GM12873 (cell line): ENCODE measurements around the gene FNBP1.

Experiments used
- TF ChIP-seq, protein P1 (sequence below): IDR thresholded peaks from 2 replicates; pipeline ENCODE4 v1.5.1; 2012; ENCODE audit warnings: low read depth, mild to moderate bottlenecking, moderate library complexity, low read length, control low read depth; ENCODE audit not compliant: insufficient read depth; ENCODE audit errors: missing control alignments

FNBP1 gene

DNA sequence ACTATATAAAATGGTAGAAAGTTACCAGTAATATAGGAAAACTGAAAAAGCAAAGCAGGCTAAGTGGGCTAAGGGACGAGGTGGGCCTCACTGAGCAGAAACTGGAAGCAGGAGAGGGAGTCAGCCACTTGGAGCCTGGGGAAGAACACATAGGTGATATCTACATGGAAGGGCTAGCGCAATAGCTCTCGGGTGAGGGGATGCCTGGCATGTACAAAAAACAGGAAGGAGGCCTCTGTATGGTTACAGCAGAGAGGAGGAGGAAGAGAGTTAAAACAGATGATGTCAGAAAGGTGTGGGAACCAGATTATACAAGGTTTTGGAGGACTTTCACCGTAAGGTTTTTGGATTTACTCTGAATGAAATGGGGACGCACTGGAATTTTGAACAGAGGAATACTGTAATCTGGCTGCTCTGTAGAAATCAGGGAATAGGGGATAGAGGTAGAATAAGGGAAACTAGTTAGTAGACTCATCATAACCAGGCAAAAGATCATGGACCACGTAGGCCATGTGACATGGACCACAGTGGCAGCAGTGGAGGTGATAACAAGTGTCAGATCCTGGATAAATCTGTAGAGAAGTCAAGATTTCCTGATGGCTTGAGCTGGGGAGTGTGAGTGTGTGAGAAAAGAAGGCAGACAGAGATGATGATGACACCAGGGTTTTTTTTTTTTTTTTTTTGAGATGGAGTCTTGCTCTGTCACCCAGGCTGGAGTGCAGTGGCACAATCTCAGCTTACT is 52.5 kb downstream of the FNBP1 start:
- TF ChIP-seq, protein P1, sequence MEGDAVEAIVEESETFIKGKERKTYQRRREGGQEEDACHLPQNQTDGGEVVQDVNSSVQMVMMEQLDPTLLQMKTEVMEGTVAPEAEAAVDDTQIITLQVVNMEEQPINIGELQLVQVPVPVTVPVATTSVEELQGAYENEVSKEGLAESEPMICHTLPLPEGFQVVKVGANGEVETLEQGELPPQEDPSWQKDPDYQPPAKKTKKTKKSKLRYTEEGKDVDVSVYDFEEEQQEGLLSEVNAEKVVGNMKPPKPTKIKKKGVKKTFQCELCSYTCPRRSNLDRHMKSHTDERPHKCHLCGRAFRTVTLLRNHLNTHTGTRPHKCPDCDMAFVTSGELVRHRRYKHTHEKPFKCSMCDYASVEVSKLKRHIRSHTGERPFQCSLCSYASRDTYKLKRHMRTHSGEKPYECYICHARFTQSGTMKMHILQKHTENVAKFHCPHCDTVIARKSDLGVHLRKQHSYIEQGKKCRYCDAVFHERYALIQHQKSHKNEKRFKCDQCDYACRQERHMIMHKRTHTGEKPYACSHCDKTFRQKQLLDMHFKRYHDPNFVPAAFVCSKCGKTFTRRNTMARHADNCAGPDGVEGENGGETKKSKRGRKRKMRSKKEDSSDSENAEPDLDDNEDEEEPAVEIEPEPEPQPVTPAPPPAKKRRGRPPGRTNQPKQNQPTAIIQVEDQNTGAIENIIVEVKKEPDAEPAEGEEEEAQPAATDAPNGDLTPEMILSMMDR: no peak

DNA sequence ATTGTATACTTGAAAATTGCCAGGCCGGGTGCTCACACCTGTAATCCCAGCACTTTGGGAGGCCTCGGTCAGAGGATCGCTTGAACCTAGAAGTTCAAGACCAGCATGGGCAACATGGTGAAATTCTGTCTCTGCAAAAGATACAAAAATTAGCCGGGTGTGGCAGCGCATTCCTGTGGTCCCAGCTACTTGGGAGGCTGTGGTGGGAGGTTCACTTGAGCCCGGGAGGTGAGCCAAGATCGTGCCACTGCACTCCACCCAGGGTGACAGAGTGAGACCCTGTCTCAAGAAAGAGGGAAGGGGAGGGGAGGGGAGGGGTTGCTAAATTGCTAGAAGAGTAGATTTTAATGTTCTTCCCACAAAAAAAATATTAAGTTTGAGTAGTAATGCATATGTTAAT is 53.2 kb downstream of the FNBP1 start:
- TF ChIP-seq, protein P1: no peak

DNA sequence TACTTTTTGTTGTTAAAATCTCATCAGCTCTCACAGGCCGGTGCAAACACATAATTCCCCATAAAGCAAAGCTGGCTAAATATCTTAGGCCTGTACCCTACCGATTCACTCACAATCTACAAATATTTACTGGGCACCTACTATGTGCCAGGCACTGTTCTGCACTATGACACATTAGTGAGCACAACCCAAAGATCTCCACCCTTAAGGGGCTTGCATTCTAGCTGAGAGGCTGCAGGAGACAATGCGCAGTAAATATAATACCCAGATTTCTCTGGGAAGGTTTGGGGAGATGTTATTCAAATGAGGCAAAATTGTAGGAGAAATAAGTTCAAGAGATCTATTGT is 53.7 kb downstream of the FNBP1 start:
- TF ChIP-seq, protein P1: no peak

DNA sequence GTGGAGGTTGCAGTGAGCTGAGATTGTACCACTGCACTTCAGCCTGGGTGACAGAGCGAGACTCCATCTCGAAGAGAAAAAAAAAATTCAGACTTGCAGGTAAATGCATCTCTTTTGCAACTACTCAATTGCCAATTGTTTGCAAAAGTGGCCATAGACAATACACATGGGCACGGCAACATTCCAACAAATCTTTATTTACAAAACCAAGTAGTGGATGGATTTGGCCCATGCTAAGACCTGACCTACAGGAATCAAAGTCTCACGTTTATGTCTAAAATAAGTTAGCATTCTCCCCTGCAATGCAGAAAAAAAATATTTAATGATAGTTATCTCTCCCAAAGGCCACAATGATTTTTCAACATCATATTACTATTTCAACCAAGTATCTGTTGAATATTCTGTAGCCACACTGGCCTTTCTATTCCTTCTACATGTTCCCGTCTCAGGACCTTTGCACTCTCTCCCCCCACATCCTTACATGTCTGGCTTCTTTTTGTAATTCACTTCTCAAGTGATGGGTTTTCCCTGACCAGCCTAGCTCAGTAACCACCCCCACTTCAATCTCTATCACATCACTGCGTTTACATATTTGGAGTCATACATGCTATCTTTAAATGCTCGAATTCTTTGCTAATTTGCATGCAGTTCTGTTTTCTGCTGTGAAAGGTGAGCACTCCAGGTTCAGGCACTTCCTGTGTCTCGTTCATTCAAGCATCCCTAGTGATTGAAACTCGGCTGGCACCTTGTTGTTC is 54.2 kb downstream of the FNBP1 start:
- TF ChIP-seq, protein P1: no peak

DNA sequence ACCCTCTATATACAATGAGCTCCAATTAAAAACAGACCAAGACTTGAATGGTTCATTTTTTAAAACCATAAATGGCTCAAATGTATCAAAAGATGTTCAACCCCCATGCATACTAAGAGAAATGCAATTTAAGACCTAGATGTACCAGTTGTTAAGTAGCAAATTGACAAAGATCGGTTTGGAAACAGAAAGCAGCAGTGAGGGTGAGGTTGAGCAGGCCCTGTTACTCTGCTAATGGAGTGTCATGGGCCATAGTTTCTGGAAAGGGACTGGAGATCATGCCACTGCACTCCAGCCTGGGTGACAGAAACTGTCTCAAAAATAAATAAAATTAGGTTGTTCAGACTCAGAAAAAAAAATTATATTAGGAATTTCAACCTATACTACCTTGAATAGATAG is 55.0 kb downstream of the FNBP1 start:
- TF ChIP-seq, protein P1: no peak

DNA sequence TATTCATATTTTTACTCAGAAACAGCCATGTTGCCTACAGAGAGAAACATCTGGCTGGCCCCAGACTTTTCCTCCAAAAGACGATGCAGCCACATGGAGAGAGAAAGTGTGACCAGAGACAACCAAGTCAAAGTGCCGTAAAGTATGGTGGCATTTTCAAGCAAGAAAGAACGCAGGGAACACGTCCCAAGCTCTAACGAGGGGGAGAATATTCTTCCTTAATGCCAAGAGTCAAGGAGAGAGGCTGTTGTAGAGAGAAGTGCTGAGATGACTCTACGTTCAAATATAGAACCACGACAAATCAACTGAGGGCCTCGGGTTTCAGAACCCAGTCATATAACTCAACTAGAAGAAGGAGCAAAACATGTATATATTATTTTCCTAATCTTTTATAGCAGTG is 55.9 kb downstream of the FNBP1 start:
- TF ChIP-seq, protein P1: no peak

DNA sequence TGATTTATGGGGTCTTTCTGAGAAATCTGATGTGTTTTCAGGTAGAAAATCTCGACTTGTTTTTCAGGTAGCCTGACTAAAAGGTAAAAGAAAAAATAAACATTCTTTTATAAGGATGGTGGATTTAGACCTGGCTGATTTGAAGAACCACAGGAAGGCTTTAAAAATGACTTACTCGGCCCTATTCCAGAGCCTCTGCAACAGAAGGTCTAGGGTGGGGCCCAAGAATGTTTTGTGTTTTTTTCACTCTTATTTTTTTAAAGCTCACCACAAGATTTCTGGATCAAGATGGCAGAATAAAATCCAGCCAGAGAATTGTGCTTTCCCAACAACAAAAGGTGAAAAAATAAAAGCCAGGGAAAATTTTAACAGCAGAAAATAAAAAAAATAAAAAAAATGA is 59.1 kb downstream of the FNBP1 start:
- TF ChIP-seq, protein P1: no peak
